Tibial artery (tissue), 4 donors: Measurements from ENCODE around the gene VPS39.

Experiments
- DNase-seq, 2 donors: peaks; one replicate each; pipeline ENCODE4 v3.0.0-alpha.2; 2019
- H3K27ac ChIP-seq, 2 donors: fragments of 200-600 bp; sonication (generic) in 1 of 2; 1 replicate in 1 of 2; 2 replicates in 1 of 2; pipeline ENCODE4 v1.5.1; 2018 to 2019; ENCODE audit warnings: mild to moderate bottlenecking in 1 of 2
- H3K27me3 ChIP-seq, 2 donors: fragments of 200-600 bp; sonication (generic) in 1 of 2; one replicate each; pipeline versions ENCODE4 v1.5.1 to v1.6.0; 2016 to 2019
- H3K36me3 ChIP-seq, 3 donors: fragments of 200-600 bp; sonication (generic) in 2 of 3; one replicate each; pipeline ENCODE4 v1.5.1; 2016 to 2019; ENCODE audit warnings: mild to moderate bottlenecking in 2 of 3
- H3K4me1 ChIP-seq, 4 donors: fragments of 200-600 bp; sonication (generic) in 2 of 4; 1 replicate in 3 of 4; 2 replicates in 1 of 4; pipeline ENCODE4 v1.5.1; 2016 to 2019
- H3K4me3 ChIP-seq, 2 donors: fragments of 200-600 bp; sonication (generic) in 1 of 2; 1 replicate in 1 of 2; 2 replicates in 1 of 2; pipeline ENCODE4 v1.5.1; 2018 to 2019; ENCODE audit warnings: mild to moderate bottlenecking in 2 of 2
- H3K9me3 ChIP-seq, 3 donors: fragments of 200-600 bp; sonication (generic) in 1 of 3; one replicate each; pipeline ENCODE4 v1.5.1; 2016 to 2019
- CTCF ChIP-seq, 2 experiments: fragments of 200-600 bp in 1 of 2; fragments of 450-650 bp in 1 of 2; IDR thresholded peaks; one replicate each; pipeline ENCODE4 v1.5.1; 2017 to 2019; ENCODE audit warnings: antibody characterized with exemption in 2 of 2, mild to moderate bottlenecking in 1 of 2, moderate library complexity in 1 of 2
- intact Hi-C: fragments of 100-400 bp; cut with DNase I; formaldehyde crosslinking; loops from one replicate; pipeline ENCODE4 v1.15.0; 2023; ENCODE audit warnings: low total_unique reads

Gene VPS39

GRCh38 chr15:42207674-42208579 is at the start of gene VPS39:
VPS39 (minus strand) TSS chr15:42208304; CDS start chr15:42208153, 151 bp downstream.
- Histone ChIP-seq H3K27me3 (no peaks in the 10 kb centered on the region), H3K27ac (peak within 1 kb of the TSS; percentile 89 to 92), H3K36me3 (peaks cover 18 to 44% (median 24%) of the 10 kb centered on the region in 3 donors), H3K4me1 (peaks cover 0 to 26% (median 18%) of the 10 kb centered on the region in 4 donors), H3K4me3 (peak within 1 kb of the TSS; percentile 92 to 99), H3K9me3 (no peaks in the 10 kb centered on the region)
- intact Hi-C loops: no loop called here
- no peak for TF ChIP-seq CTCF (IDR thresholded peaks at IDR 0.05)
- DNase-seq: peak; percentile 86 to 89

DNA sequence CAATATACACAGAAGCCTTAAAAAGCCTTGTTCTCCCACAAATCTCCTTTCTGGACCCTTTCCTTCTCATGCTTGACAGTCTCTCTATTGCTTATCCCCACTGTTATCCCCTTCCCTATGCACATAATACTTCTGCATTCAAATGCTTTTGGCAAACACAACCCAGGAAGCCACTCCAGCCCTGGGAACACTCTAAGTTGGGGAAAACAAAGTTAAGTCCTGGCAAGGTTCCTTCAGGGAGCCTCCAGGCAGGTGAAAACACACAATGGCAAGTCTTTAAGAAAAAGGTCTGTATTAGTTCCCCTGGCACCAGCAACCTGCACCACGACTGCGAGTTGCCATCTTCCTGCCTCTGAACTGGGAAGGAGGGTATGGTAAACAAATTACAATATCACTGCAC is 45.2 kb upstream of the VPS39 start:
- intact Hi-C loops: no loop called here
- H3K36me3 ChIP-seq: peaks cover 27 to 56% (median 28%) of the 10 kb centered on the region in 3 donors
- H3K4me3 ChIP-seq: no peak overlapping the region
- no peaks in the 10 kb centered on the region for H3K4me1 ChIP-seq
- no peaks in the 10 kb centered on the region for H3K27me3 ChIP-seq
- no peak for TF ChIP-seq CTCF (IDR thresholded peaks at IDR 0.05)
- DNase-seq: no peak
- H3K27ac ChIP-seq: no peak overlapping the region
- H3K9me3 ChIP-seq: no peaks in the 10 kb centered on the region

DNA sequence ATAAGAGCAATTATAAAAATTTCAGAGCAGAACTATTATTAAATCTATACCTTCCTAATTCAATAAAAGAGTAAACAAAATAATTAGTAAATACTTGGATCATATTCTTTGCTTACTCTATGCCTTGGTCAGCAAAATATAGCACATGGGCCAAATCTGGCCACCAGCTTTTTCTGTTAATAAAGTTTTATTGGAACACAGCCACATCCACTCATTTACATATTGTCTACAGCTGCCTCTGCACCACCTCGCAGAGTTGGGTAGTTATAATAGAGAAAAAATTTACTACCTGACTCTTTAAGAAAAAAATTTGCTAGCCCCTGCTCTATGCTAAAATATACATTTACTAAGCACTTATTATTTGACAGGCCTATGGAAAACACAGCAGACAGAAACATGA is 32.7 kb upstream of the VPS39 start:
- Histone ChIP-seq H3K4me1 (no peaks in the 10 kb centered on the region), H3K9me3 (no peaks in the 10 kb centered on the region), H3K27ac (no peak overlapping the region), H3K4me3 (no peak overlapping the region), H3K27me3 (no peaks in the 10 kb centered on the region), H3K36me3 (peaks cover 19 to 59% (median 29%) of the 10 kb centered on the region in 3 donors)
- no peak for TF ChIP-seq CTCF (IDR thresholded peaks at IDR 0.05)
- no peak for DNase-seq
- intact Hi-C loops: no loop called here

- Histone ChIP-seq H3K27ac (no peak overlapping the region), H3K4me1 (no peaks in the 10 kb centered on the region), H3K36me3 (peaks cover 19 to 70% (median 36%) of the 10 kb centered on the region in 3 donors), H3K4me3 (no peak overlapping the region), H3K27me3 (no peaks in the 10 kb centered on the region), H3K9me3 (no peaks in the 10 kb centered on the region)
- no peak for TF ChIP-seq CTCF (IDR thresholded peaks at IDR 0.05)
- no peak for DNase-seq
- intact Hi-C loops: no loop called here
These were observed 31.6 kb upstream of the VPS39 start for GRCh38 chr15:42239528-42240182.

GRCh38 chr15:42233107-42233506 is 25.0 kb upstream of the VPS39 start:
- H3K4me1 ChIP-seq: no peaks in the 10 kb centered on the region
- no peak for DNase-seq
- intact Hi-C loops: no loop called here
- H3K36me3 ChIP-seq: peaks cover 28 to 93% (median 70%) of the 10 kb centered on the region in 3 donors
- no peak overlapping the region for H3K27ac ChIP-seq
- H3K9me3 ChIP-seq: no peaks in the 10 kb centered on the region
- no peak overlapping the region for H3K4me3 ChIP-seq
- no peak for TF ChIP-seq CTCF (IDR thresholded peaks at IDR 0.05)
- no peaks in the 10 kb centered on the region for H3K27me3 ChIP-seq
